Adrenal gland (tissue), 12 donors: ENCODE measurements around the gene CCDC138. TPM values are rescaled to one million over a fixed set of nuclear protein-coding genes. Genes with fewer than 3 reads are reported as not detected.

ENCODE experiments used
- DNase-seq, 7 donors: peaks; one replicate each; pipeline ENCODE4 v3.0.0-alpha.2; 2019 to 2020
- H3K27ac ChIP-seq, 5 donors: fragments of 200-600 bp; sonication (generic) in 4 of 5; 1 replicate in 3 of 5; 2 replicates in 2 of 5; pipeline versions ENCODE4 v1.5.1 to v1.8.0; 2016 to 2020; ENCODE audit warnings: mild to moderate bottlenecking in 1 of 5
- H3K27me3 ChIP-seq: fragments of 200-600 bp; 2 replicates; pipeline ENCODE4 v1.8.0; 2021
- H3K36me3 ChIP-seq, 2 donors: fragments of 200-600 bp; replicated peaks in 1 of 2; 1 replicate in 1 of 2; 2 replicates in 1 of 2; pipeline versions ENCODE4 v1.5.1 to v1.8.0; 2018 to 2022
- H3K4me1 ChIP-seq, 2 donors: fragments of 200-600 bp; replicated peaks in 1 of 2; 1 replicate in 1 of 2; 2 replicates in 1 of 2; pipeline versions ENCODE4 v1.5.1 to v1.8.0; 2018 to 2021
- H3K4me3 ChIP-seq, 4 donors: fragments of 200-600 bp; sonication (generic) in 3 of 4; one replicate each; pipeline ENCODE4 v1.5.1; 2016 to 2018
- H3K9me3 ChIP-seq, 3 donors: fragments of 200-600 bp; sonication (generic) in 1 of 3; replicated peaks in 1 of 3; 1 replicate in 2 of 3; 2 replicates in 1 of 3; pipeline versions ENCODE4 v1.5.1 to v1.8.0; 2016 to 2021
- CTCF ChIP-seq, 6 experiments: fragments of 450-650 bp in 4 of 6; fragments of 200-600 bp in 2 of 6; sonication (generic) in 1 of 6; IDR thresholded peaks; 1 replicate in 5 of 6; 2 replicates in 1 of 6; pipeline versions ENCODE4 v1.5.1 to v1.8.0; 2016 to 2021; ENCODE audit warnings: antibody characterized with exemption in 6 of 6, mild to moderate bottlenecking in 2 of 6, moderate library complexity in 1 of 6
- POLR2A ChIP-seq, 2 donors: fragments of 450-650 bp; IDR thresholded peaks; one replicate each; pipeline ENCODE4 v1.6.1; 2017; ENCODE audit warnings: antibody characterized with exemption in 2 of 2, mild to moderate bottlenecking in 2 of 2, moderate library complexity in 1 of 2
- WGBS, 4 donors: extraction: QIAGEN DNeasy Blood & Tissue Kit in 2 of 4; methylation state at CpG; one replicate each; pipeline versions ENCODE4 v1.1.5 to v1.1.7; 2013 to 2017; 5-methylcytosine and 5-hydroxymethylcytosine counted together
- intact Hi-C, 2 donors: fragments of 100-400 bp; cut with DNase I; formaldehyde crosslinking; loops; one replicate each; pipeline versions ENCODE4 v1.14.1 to v1.15.0; 2022 to 2023
- polyA plus RNA-seq, 3 donors: library from polyadenylated mRNA; stranded (reverse); fragments of 200-250 nt in 2 of 3; fragments of 350-450 nt in 1 of 3; fragmentation: Illumina TruSeq in 1 of 3; extraction: RNeasy Lipid Tissue Mini Kit (QIAGEN cat#74804) in 1 of 3; gene quantifications; one replicate each; pipeline ENCODE4 v1.2.3, GENCODE V29; 2013 to 2014
- small RNA-seq, 2 donors: library from RNA; depleted of rRNA; stranded (forward); fragments of <200 nt; gene quantifications; one replicate each; pipeline ENCODE3, GENCODE V24; 2016
- total RNA-seq, 9 donors: library from RNA; depleted of rRNA in 4 of 9; stranded (reverse); fragments of >200 nt in 4 of 9; fragments of 120-200 nt in 1 of 9; fragmentation: NEBNext Ultra II Directional in 1 of 9; extraction: Animal tissue kit (Norgen Biotek cat#: 25700) in 1 of 9; gene quantifications; one replicate each; pipeline versions ENCODE4 v1.1.0 to v1.2.4, GENCODE V29; 2013 to 2023
- donor health status: healthy with polysubstance abuse.
- donor health status: Bipolar disorder and iron deficiency.
- donor health status: DM: yes; HTN: yes; CAD: no.
- donor health status: DM: no; HTN: no; CAD: no.
- donor health status: DM: no; HTN: no; CAD: no.
- donor health status: DM: yes; HTN: yes; CAD: no.

CCDC138 gene
- total and polyA plus RNA-seq, 12 donors, result 1.0 to 8.0 (median 2.1) TPM

GRCh38 chr2:108925735-108926134 lies 139.2 kb downstream of the CCDC138 start:
- intact Hi-C loops, result loop anchor here in 1 of 2 donors (5.0 to 10.0 kb wide), 3 partner anchors 69 to 587 kb away; partner anchors contain the start of gene SH3RF3
- TF ChIP-seq CTCF (IDR thresholded peaks at IDR 0.05) (no peak), POLR2A (IDR thresholded peaks at IDR 0.05) (no peak)
- Histone ChIP-seq H3K27ac (no peak overlapping the region), H3K9me3 (no peaks in the 10 kb centered on the region), H3K27me3 (no peaks in the 10 kb centered on the region), H3K36me3 (no peaks in the 10 kb centered on the region), H3K4me1 (no peaks in the 10 kb centered on the region), H3K4me3 (no peak overlapping the region)
- no peak for DNase-seq
- 71 to 91% (median 87%) methylated on average over 8 of the region's 8 CpGs for WGBS, 4 donors

Small RNAs within 50 kb of the gene (small RNA-seq; reads per million reads assigned to genes)
- 0 reads per million in 2 donors for gene AC073415.1

Other genes with a start within 250 kb of the CCDC138 start
- 10 to 100 TPM; 38.8 to 85.3 (median 69.9) TPM for gene RANBP2, start 67.3 kb upstream of the CCDC138 start, total RNA-seq
- 10 to 100 TPM; 17.7 to 48.9 (median 22.0) TPM for gene RANBP2, start 67.3 kb upstream of the CCDC138 start, polyA plus RNA-seq
- not detected for gene EDAR, start 202.4 kb downstream of the CCDC138 start, total RNA-seq
- gene EDAR, start 202.4 kb downstream of the CCDC138 start, polyA plus RNA-seq, result not detected